H9 (cell line): Measurements from ENCODE around the gene TRIM2. TPM values are rescaled to one million over a fixed set of nuclear protein-coding genes. Genes with fewer than 3 reads are reported as not detected.

Source experiments
- DNase-seq: peaks from one replicate; pipeline ENCODE4 v3.0.0-alpha.2; 2017
- H2AFZ ChIP-seq: one replicate; pipeline ENCODE4 v1.6.1; 2013; ENCODE audit warnings: mild to moderate bottlenecking, low read length, control low read depth, moderate library complexity
- H2AK5ac ChIP-seq: 2 replicates; pipeline ENCODE4 v1.6.1; 2013; ENCODE audit warnings: low read length, control low read depth, mixed read lengths; ENCODE audit not compliant: insufficient read length
- H2BK120ac ChIP-seq: one replicate; pipeline ENCODE4 v1.6.1; 2013; ENCODE audit warnings: low read depth, mild to moderate bottlenecking, low read length, control low read depth, inconsistent platforms; ENCODE audit not compliant: poor library complexity, severe bottlenecking
- H2BK12ac ChIP-seq: 2 replicates; pipeline ENCODE4 v1.6.1; 2013; ENCODE audit warnings: low read length, control low read depth, mixed read lengths, low read depth; ENCODE audit not compliant: insufficient read length
- H2BK15ac ChIP-seq: 2 replicates; pipeline ENCODE4 v1.6.1; 2013; ENCODE audit warnings: low read depth, low read length, control low read depth
- H2BK20ac ChIP-seq: one replicate; pipeline ENCODE4 v1.6.1; 2013; ENCODE audit warnings: low read depth, mild to moderate bottlenecking, low read length, control low read depth, inconsistent platforms; ENCODE audit not compliant: poor library complexity, severe bottlenecking
- H2BK5ac ChIP-seq: 2 replicates; pipeline ENCODE4 v1.6.1; 2013; ENCODE audit warnings: low read length, control low read depth, mixed read lengths; ENCODE audit not compliant: insufficient read length
- H3K14ac ChIP-seq: 2 replicates; pipeline ENCODE4 v1.6.1; 2013; ENCODE audit warnings: low read length, control low read depth; ENCODE audit not compliant: insufficient read depth
- H3K18ac ChIP-seq: 2 replicates; pipeline ENCODE4 v1.6.1; 2013; ENCODE audit warnings: low read depth, mild to moderate bottlenecking, mixed read lengths, low read length, control low read depth; ENCODE audit not compliant: insufficient read length
- H3K23ac ChIP-seq: 2 replicates; pipeline ENCODE4 v1.6.1; 2013; ENCODE audit warnings: low read length, control low read depth, mixed read lengths, low read depth; ENCODE audit not compliant: insufficient read length
- H3K23me2 ChIP-seq: 2 replicates; pipeline ENCODE4 v1.6.1; 2013; ENCODE audit warnings: low read depth, mild to moderate bottlenecking, mixed read lengths, low read length, control low read depth; ENCODE audit not compliant: insufficient read length, poor library complexity, severe bottlenecking
- H3K27ac ChIP-seq: 2 replicates; pipeline ENCODE4 v1.5.1; 2013; ENCODE audit warnings: low read length, control low read depth, mixed read lengths, low read depth; ENCODE audit not compliant: insufficient read length
- H3K27me3 ChIP-seq: 2 replicates; pipeline ENCODE4 v1.6.1; 2013; ENCODE audit warnings: low read length, control low read depth, inconsistent platforms; ENCODE audit not compliant: insufficient read depth
- H3K4ac ChIP-seq: 2 replicates; pipeline ENCODE4 v1.6.1; 2013; ENCODE audit warnings: low read depth, mild to moderate bottlenecking, control low read depth, inconsistent platforms, low read length, moderate library complexity
- H3K4me1 ChIP-seq: 2 replicates; pipeline ENCODE4 v1.6.1; 2013; ENCODE audit warnings: low read length, control low read depth, inconsistent platforms; ENCODE audit not compliant: insufficient read depth
- H3K4me2 ChIP-seq: 2 replicates; pipeline ENCODE4 v1.6.1; 2013; ENCODE audit warnings: low read length, control low read depth, mixed read lengths; ENCODE audit not compliant: insufficient read length, insufficient read depth
- H3K56ac ChIP-seq: 2 replicates; pipeline ENCODE4 v1.6.1; 2013; ENCODE audit warnings: low read depth, mild to moderate bottlenecking, mixed read lengths, low read length, control low read depth; ENCODE audit not compliant: insufficient read length
- H3K79me1 ChIP-seq: 2 replicates; pipeline ENCODE4 v1.6.1; 2013; ENCODE audit warnings: low read depth, mild to moderate bottlenecking, moderate library complexity, low read length, control low read depth, inconsistent platforms; ENCODE audit not compliant: insufficient read depth, poor library complexity, severe bottlenecking
- H3K79me2 ChIP-seq: 2 replicates; pipeline ENCODE4 v1.6.1; 2013; ENCODE audit warnings: low read length, control low read depth, inconsistent platforms; ENCODE audit not compliant: insufficient read depth
- H3K9ac ChIP-seq: 2 replicates; pipeline ENCODE4 v1.6.1; 2013; ENCODE audit warnings: low read length, control low read depth, mixed read lengths; ENCODE audit not compliant: insufficient read length; ENCODE audit errors: extremely low read depth
- H3K9me3 ChIP-seq: one replicate; pipeline ENCODE4 v1.6.1; 2013; ENCODE audit warnings: low read depth, low read length, inconsistent platforms; ENCODE audit not compliant: control insufficient read depth
- H3T11ph ChIP-seq: one replicate; pipeline ENCODE4 v1.6.1; 2013; ENCODE audit warnings: mild to moderate bottlenecking, low read length, control low read depth, inconsistent platforms
- H4K20me1 ChIP-seq: one replicate; pipeline ENCODE4 v1.6.1; 2013; ENCODE audit not compliant: control insufficient read depth, insufficient read length, insufficient read depth
- H4K5ac ChIP-seq: 2 replicates; pipeline ENCODE4 v1.6.1; 2013; ENCODE audit warnings: low read depth, mild to moderate bottlenecking, mixed read lengths, low read length, control low read depth; ENCODE audit not compliant: insufficient read length
- H4K8ac ChIP-seq: replicated peaks from 2 replicates; pipeline ENCODE4 v1.6.1; 2013; ENCODE audit warnings: low read length, control low read depth, mixed read lengths, low read depth; ENCODE audit not compliant: insufficient read length
- H4K91ac ChIP-seq: 2 replicates; pipeline ENCODE4 v1.6.1; 2013; ENCODE audit warnings: low read depth, mild to moderate bottlenecking, moderate library complexity, mixed read lengths, low read length, control low read depth; ENCODE audit not compliant: insufficient read length
- H3K27ac Mint-ChIP-seq, 3 experiments: 2 replicates in 2 of 3; 3 replicates in 1 of 3; pipeline ENCODE4 v1.8.0; 2020 to 2021; ENCODE audit warnings: mixed read lengths in 3 of 3, mild to moderate bottlenecking in 1 of 3, moderate library complexity in 1 of 3
- H3K27me3 Mint-ChIP-seq: 2 replicates; pipeline ENCODE4 v1.8.0; 2021; ENCODE audit warnings: low read depth, mild to moderate bottlenecking, moderate library complexity, mixed read lengths
- H3K36me3 Mint-ChIP-seq, 3 experiments: 2 replicates in 2 of 3; 3 replicates in 1 of 3; pipeline ENCODE4 v1.8.0; 2020 to 2021; ENCODE audit warnings: low read depth in 3 of 3, mixed read lengths in 3 of 3; ENCODE audit not compliant: insufficient read depth in 1 of 3
- H3K4me1 Mint-ChIP-seq, 2 experiments: 2 replicates each; pipeline ENCODE4 v1.8.0; 2020; ENCODE audit warnings: mixed read lengths in 2 of 2
- H3K4me3 Mint-ChIP-seq, 2 experiments: 2 replicates in 1 of 2; 3 replicates in 1 of 2; pipeline ENCODE4 v1.8.0; 2020 to 2021; ENCODE audit warnings: mild to moderate bottlenecking in 2 of 2, mixed read lengths in 2 of 2, moderate library complexity in 1 of 2
- H3K9me3 Mint-ChIP-seq, 2 experiments: 2 replicates in 1 of 2; 3 replicates in 1 of 2; pipeline ENCODE4 v1.8.0; 2020; ENCODE audit warnings: mild to moderate bottlenecking in 2 of 2, mixed read lengths in 2 of 2, moderate library complexity in 1 of 2
- WGBS: extraction: QIAGEN DNeasy Blood & Tissue Kit; methylation state at CpG from one replicate; pipeline ENCODE4 v1.1.7; 2013; ENCODE audit warnings: missing lambda C conversion rate, low lambda C conversion rate, mixed read lengths; ENCODE audit not compliant: insufficient read length; ENCODE audit errors: extremely low coverage; 5-methylcytosine and 5-hydroxymethylcytosine counted together
- total RNA-seq: library from RNA; stranded (reverse); gene quantifications from 2 replicates; pipeline ENCODE4 v1.2.1, GENCODE V29; 2021
- TF ChIP-seq, protein P1 (sequence below): fragments of 200-600 bp; sonication (generic); conservative IDR thresholded peaks from 3 replicates; pipeline ENCODE4 v1.8.0; 2021; ENCODE audit warnings: antibody characterized with exemption, mild to moderate bottlenecking

The TRIM2 gene
- total RNA-seq, 1 experiment from 2014 or later = 28.9 TPM

DNA sequence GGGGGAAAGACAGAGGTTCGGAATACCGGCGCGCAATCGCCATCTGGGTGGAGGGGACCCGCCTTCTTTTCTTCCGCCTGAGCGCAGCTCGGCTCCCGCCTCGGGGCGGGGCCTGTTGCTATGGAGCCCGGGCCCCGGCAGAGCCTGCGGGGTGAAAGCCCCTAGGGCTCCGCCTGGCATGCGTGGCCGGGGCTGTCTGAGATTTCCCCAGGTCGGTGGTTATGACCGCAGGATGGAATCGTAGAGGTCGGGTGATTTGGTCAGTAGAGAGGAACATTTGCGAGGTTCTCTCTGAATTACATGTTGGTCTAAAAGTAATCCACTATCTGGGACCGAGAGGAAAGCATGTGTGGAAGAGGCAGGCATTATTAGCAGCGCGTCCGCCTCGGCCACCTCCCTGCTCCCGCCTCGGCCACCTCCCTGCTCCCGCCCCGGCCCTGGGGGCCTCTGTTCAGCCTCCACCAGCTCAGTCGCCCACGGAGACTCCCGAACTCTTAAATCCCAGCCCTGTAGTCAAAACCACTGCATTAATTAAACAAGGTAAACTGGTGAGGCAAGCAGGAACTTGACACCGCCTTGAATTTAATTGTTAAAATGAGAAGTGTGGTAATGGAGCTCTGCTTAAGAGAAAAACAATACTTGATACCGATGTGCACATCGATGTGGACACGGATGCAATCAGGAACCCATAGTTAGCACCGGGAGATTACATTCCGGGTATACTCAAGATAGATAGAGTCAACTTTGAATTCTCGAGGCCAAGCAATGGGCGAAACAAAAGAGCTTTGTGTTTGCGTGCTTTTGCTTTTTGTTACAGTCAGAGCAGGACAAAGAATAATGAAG lies 45.2 kb downstream of the TRIM2 start:
- TF ChIP-seq, protein P1, sequence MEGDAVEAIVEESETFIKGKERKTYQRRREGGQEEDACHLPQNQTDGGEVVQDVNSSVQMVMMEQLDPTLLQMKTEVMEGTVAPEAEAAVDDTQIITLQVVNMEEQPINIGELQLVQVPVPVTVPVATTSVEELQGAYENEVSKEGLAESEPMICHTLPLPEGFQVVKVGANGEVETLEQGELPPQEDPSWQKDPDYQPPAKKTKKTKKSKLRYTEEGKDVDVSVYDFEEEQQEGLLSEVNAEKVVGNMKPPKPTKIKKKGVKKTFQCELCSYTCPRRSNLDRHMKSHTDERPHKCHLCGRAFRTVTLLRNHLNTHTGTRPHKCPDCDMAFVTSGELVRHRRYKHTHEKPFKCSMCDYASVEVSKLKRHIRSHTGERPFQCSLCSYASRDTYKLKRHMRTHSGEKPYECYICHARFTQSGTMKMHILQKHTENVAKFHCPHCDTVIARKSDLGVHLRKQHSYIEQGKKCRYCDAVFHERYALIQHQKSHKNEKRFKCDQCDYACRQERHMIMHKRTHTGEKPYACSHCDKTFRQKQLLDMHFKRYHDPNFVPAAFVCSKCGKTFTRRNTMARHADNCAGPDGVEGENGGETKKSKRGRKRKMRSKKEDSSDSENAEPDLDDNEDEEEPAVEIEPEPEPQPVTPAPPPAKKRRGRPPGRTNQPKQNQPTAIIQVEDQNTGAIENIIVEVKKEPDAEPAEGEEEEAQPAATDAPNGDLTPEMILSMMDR = no peak
- Histone ChIP-seq H4K5ac (no peak overlapping the region), H3K4me2 (peak overlapping the region; percentile 83), H2BK12ac (no peak overlapping the region), H3K4ac (no peak overlapping the region; the same call in 1 of the 2 replicates), H3T11ph (no peak overlapping the region), H3K9me3 (no peaks in the 10 kb centered on the region), H3K9ac (peak overlapping the region; percentile 69), H2BK15ac (no peak overlapping the region), H4K91ac (no peak overlapping the region), H3K79me1 (no peaks in the 10 kb centered on the region), H3K4me1 (peaks cover 6% of the 10 kb centered on the region), H2BK5ac (no peak overlapping the region), H3K27me3 (no peaks in the 10 kb centered on the region), H2BK120ac (no peak overlapping the region), H3K14ac (peak overlapping the region; percentile 86; the same call in 1 of the 2 replicates), H3K56ac (no peak overlapping the region), H2AK5ac (no peak overlapping the region), H3K79me2 (no peaks in the 10 kb centered on the region), H2BK20ac (peak overlapping the region; percentile 32), H3K27ac (peak overlapping the region; percentile 31), H3K23ac (no peak overlapping the region), H3K23me2 (peaks cover 10% of the 10 kb centered on the region), H4K8ac (no peak overlapping the region), H3K18ac (peak overlapping the region; percentile 84), H2AFZ (peak overlapping the region; percentile 72), H4K20me1 (no peaks in the 10 kb centered on the region)
- no peaks in the 10 kb centered on the region; the same call in 1 of the 2 replicates for H3K27me3 Mint-ChIP-seq
- H3K27ac Mint-ChIP-seq = peak overlapping the region; percentile 92 to 98 (median 98)
- no CpG with 5 or more reads among the region's 44 CpGs for WGBS
- H3K4me1 Mint-ChIP-seq = peaks cover 24 to 31% of the 10 kb centered on the region in 2 experiments
- DNase-seq = peak; percentile 90
- peak overlapping the region; percentile 78 to 87 for H3K4me3 Mint-ChIP-seq
- H3K9me3 Mint-ChIP-seq = no peaks in the 10 kb centered on the region; a peak in 1 of 5 replicates
- H3K36me3 Mint-ChIP-seq = peaks cover 0 to 2% (median 2%) of the 10 kb centered on the region in 3 experiments; a peak in 2 of 7 replicates
